Nucleus accumbens (tissue), 56 donors: ENCODE data around the gene SCAI.
"Not testable (repeated sequence)": the region's sequence is repeated elsewhere in the genome, so short reads cannot be mapped to it uniquely, and the experiment has no call there.

Experiments
- DNase-seq, 56 donors: peaks; one replicate each; lab custom pipeline; 2025; lab: John Stamatoyannopoulos, UW

Gene SCAI

GRCh38 chr9:125108541-125108940 is 34.8 kb downstream of the SCAI start:
- not testable (repeated sequence) for DNase-seq

GRCh38 chr9:125106285-125106893 is 36.9 kb downstream of the SCAI start:
- no peak for DNase-seq

- DNase-seq, result no peak
These were observed 39.4 kb downstream of the SCAI start for GRCh38 chr9:125103770-125104460.

- no peak for DNase-seq
These were observed 40.3 kb downstream of the SCAI start for GRCh38 chr9:125103021-125103420.

- no peak for DNase-seq
These were observed 42.5 kb downstream of the SCAI start for GRCh38 chr9:125100822-125101221.

GRCh38 chr9:125099816-125100215 is 43.5 kb downstream of the SCAI start:
- no peak for DNase-seq

- no peak for DNase-seq
These were observed 47.4 kb downstream of the SCAI start for GRCh38 chr9:125095821-125096443.

GRCh38 chr9:125091121-125091520 is 52.2 kb downstream of the SCAI start:
- no peak for DNase-seq

- no peak for DNase-seq
These were observed 54.0 kb downstream of the SCAI start for GRCh38 chr9:125089331-125089730.

GRCh38 chr9:125088752-125089151 is 54.6 kb downstream of the SCAI start:
- DNase-seq, result no peak

GRCh38 chr9:125085703-125086477 is 57.4 kb downstream of the SCAI start:
- DNase-seq, result no peak

GRCh38 chr9:125082197-125082596 is 61.1 kb downstream of the SCAI start:
- not testable (repeated sequence) for DNase-seq

GRCh38 chr9:125080797-125081196 is 62.5 kb downstream of the SCAI start:
- DNase-seq, result not testable (repeated sequence)

GRCh38 chr9:125079931-125080330 is 63.4 kb downstream of the SCAI start:
- DNase-seq, result no peak

GRCh38 chr9:125075997-125076396 is 67.3 kb downstream of the SCAI start:
- DNase-seq, result no peak

- no peak for DNase-seq
These were observed 68.4 kb downstream of the SCAI start for GRCh38 chr9:125074976-125075375.

- DNase-seq, result peak in 11 of 56 donors; percentile 1 to 30 (median 4)
These were observed 76.3 kb downstream of the SCAI start for GRCh38 chr9:125066839-125067619.

- no peak for DNase-seq
These were observed 81.9 kb downstream of the SCAI start for GRCh38 chr9:125061391-125061790.

GRCh38 chr9:125049212-125050049 is 93.9 kb downstream of the SCAI start:
- DNase-seq, result peak in 7 of 56 donors; percentile 5 to 43 (median 18)
